NCI-H1092 (cell line): Measurements from ENCODE around the gene REELD1.

Experiments
- DNase-seq: peaks from one replicate; lab custom pipeline; 2025; lab: John Stamatoyannopoulos, UW

The REELD1 gene

GRCh38 chr4:146214238-146214637 is at the start of gene REELD1:
Gene REELD1 (plus strand): TSS chr4:146214538. CDS start chr4:146216953, 2,415 bp downstream.
- no peak for DNase-seq

DNA sequence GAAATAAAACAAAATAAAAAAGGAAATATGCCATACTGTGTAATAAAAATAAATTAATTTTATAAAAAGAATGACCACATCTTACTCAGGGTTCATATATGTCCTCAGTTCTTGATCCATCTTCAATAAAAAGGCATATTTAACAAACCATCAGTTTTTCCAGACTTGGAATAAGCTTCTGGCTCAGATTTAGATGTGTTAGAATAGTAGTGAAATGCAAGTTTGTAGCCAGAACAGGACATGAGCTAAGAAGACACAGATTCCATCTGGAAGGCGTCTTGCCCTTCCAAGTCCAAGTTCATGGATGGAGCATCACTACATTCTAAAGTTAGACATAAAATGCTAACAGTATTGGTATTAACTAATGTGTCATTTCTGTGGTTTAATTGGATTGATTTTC is 49.1 kb upstream of the REELD1 start:
- DNase-seq: no peak

- DNase-seq: no peak
Measured at GRCh38 chr4:146165840-146166239, 48.5 kb upstream of the REELD1 start.

- no peak for DNase-seq
Measured at GRCh38 chr4:146170149-146170548, 44.2 kb upstream of the REELD1 start.

- peak; percentile 82 for DNase-seq
Measured at GRCh38 chr4:146175541-146176453, 38.5 kb upstream of the REELD1 start, which contains the start of gene LSM6. Gene LSM6 (plus strand): TSS chr4:146175718. CDS start chr4:146182922, 7,204 bp downstream.

DNA sequence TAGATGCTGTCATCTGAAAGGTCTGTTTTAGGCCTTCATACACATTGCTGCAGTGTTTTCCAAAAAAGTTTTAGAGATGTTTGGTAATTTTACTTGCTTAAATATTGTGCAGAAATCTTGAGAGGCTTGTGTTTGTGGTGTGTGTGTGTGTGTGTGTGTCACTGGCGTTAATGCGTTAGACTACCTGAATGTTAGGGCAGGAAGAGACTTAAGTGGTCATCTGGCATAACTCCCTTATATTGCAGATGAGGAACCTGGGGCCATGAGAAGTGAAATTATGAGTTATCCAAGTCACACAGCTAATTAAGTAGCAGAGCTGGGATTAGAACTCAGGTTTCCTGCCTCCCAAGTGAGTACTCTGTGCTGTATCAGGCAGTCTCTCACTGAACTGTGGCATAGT is 37.4 kb upstream of the REELD1 start:
- no peak for DNase-seq

DNA sequence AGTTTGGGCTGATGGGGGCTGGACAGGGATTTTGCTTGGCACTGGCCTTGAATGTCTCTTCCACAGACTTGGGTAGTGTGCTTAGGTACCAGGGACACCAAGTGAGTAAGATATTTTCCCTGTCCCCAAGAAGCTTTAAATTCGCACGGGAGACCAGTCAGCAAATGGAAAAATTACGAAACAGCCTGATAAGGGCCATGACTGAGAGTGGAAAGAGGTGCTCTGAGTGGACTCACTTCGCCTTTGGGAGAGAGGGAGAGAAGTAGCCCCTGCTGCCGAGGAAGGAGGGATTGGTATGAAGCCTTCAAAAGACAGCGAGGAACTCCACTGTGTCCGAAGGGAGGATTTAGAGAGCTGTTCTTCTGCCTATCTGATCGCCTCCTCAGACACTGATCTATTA is 36.2 kb upstream of the REELD1 start:
- no peak for DNase-seq

- no peak for DNase-seq
Measured at GRCh38 chr4:146179784-146180370, 34.5 kb upstream of the REELD1 start.

DNA sequence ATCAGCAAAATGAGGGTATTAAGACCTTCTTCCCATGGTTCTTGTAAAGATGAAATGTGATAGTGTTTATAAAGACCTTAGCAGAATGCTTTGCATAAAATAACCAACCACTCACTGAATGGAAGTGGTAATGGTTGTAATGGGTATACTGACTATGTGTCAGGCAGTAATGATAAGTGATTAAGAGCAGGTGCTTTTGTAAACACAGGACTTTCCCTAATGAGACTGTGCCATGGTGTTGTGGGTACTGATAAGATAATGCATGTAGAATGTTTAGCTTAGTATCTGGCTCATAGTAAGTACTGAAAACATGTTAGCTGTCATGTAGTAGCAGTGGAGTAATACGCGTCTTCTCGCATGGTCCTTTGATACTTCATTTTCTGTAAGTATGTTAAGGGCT is 31.9 kb upstream of the REELD1 start:
- no peak for DNase-seq

GRCh38 chr4:146183209-146183608 is 31.1 kb upstream of the REELD1 start:
- no peak for DNase-seq

DNA sequence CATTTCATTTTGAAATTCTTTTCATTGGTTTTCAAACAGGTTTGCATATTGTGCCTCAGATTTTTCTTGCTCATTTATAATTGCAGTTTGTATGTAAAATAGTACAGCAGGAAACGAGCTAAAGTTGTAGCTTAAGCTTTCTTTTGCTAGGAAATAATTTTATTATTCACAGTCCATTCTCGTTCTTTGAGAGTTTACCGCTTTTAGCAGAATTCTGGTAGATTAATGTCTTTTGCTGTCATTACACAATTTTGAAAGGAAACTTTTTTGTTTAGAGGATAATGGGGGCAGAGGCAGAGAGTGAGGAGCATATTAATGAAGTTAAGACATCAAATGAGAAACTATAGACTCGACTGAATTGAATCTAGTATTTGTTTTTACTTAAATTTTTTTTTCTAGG is 28.3 kb upstream of the REELD1 start:
- no peak for DNase-seq

DNA sequence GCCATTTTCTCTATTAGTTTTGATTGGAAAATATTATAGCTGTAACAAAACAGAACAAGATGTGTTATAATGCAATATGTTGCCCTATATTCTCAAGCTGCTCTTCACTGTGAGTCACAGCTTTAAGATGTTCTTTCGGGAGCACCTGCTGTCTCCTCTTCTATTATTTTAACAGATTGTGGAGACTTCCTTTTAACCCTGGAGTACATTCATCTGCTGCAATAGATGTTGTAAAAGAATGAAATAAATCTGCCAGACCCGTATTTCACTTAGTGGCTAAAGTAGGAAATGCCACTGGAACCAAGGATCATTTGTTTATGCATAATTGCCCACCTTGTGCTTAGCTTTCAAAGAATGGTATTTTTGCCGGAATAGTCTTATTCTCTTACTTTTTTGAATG is 27.7 kb upstream of the REELD1 start:
- DNase-seq: no peak

DNA sequence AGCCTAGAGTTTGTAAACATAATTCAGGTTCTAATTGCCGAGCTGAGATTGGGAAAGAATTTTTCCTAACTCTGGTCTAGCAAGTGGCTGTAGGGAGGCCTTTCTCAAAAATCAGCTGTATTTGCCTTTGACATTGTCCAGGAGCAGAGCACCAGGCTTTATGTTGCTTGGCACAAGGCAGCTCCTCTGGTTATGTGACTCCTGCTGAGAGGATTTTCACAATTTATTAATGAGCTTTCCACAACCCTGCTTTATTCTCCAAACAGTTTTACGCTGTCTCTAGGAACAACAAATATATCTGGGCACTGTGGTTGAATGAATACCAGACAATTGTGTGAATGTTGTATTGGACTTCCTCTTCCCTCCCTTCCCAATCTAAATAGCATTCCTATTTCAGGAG is 23.9 kb upstream of the REELD1 start:
- no peak for DNase-seq

DNA sequence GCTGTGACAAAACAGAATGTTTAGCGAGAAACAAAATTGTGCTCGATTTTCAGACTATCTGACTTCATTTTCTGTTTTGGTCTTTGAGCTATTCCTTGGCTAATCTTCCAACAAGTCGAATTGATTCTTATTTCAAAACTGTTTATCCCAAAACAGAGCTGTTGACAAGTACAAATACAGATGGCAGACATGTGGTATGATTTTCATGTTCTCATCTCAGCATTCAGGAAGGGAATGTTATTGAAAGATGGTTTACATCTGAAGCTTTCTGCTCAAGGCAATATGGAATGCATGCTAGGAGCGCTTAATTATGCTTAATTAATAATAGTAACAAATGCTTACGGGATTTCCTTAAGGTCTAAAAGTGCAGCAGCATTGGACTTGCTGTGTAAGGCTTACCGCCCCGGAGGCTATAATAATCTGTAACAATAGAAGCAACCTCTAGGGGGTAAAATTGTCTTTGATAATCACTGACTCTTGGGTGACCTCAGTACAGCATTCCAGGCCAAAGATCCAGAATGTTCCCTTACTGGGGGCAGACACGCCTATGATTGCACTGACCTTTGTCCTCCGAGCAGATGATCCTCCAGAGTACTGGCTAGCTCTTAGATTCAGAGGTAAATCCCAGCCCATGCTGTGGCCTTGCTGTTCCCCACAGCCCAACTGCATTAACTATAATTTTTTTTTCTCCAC is 22.4 kb upstream of the REELD1 start:
- no peak for DNase-seq

GRCh38 chr4:146193628-146194027 is 20.7 kb upstream of the REELD1 start:
- DNase-seq: no peak

DNA sequence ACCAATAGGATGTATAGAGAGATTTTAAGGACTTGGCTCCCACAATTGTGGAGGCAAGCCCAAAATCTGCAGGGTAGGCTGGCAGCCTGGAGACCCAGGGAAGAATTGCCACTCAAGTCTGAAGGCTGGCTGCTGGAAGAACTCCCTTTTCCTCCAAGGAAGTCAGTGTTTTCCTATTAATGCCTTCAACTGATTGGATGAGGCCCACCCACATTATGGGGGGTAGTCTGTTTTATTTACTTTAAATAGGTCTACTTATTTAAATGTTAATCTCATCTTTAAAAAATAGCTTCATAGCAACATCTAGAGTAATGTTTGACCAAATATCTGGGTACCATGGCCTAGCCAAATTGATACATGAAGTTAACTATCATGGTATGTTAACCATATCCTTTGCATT is 20.1 kb upstream of the REELD1 start:
- DNase-seq: no peak

GRCh38 chr4:146202665-146203064 is 11.7 kb upstream of the REELD1 start:
- no peak for DNase-seq

DNA sequence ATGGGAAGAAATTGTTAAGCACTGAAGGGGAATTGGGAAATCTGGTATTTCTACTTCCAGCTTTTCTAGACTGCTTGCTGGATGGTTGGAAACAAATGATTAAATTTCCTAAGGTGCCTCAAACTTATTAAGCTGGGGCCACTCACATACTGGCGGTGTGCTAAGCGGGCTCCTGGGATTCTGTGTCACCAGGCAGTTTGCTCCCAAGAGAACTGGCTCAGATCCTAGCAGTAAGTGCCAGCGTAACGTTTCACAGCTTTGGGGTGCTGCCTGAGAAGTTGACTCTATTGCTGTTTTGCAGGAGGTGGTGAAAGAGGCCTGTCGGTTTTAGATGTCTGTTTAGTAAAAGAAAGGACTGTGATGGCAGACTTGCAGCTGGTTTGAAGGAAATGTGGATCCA is 6.9 kb upstream of the REELD1 start:
- DNase-seq: no peak

DNA sequence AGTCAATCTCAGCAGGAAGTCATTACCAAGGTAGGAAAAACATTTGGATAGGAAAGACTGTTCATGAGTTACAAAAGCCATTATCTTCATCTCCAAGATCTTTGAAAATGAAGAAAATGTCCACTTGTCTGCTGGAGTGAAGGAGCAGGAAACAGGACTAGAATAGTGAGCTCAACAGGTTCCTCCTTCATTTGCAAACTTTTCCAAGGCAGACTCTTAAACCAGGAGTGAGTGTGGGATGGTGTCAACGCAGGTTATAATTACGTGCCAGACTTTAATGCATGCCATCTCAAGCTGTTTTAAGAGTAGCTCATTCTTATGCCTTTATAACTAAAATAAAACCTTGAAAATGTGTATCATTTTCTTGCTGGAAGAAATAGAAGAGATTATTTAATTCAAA is 3.4 kb upstream of the REELD1 start:
- no peak for DNase-seq

DNA sequence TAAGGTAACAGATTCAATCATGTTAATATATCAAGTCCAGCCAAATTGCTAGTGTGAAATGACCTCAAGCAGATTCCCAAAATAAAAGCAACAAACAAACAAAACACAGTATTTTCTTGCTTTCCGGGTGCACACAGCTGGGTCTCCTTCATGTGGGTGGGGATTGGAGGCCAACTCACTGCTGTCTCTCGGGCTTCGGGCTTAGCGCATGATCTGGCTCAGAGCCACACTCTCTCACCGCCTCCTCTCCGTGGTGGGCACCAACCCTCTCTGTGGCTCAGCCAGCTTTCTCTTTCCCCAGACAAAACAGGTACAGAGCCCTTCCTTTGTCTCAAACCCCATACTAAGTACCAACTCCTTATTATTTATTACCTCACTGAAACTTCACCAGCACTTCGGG is 2.9 kb upstream of the REELD1 start:
- no peak for DNase-seq

- DNase-seq: no peak
Measured at GRCh38 chr4:146212781-146213180, 1.6 kb upstream of the REELD1 start.

DNA sequence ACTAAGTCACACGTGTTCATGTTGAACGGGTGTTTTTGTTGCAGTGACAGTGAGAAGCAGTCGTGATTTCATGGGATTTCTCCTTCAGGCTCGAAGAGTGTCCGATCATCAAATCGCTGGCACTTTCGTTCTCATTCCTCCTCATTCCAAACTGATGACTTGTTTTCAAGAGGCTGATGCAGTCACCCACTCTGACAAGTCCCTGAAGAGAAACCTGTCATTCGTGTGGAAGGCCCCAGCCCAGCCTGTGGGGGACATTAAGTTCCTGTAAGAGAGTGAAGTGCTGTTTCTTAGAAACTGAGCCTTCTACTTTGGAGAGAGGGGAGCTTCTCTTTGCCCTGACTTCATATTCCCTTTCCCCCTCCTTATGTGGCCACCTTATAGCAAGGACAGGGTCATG is 8.0 kb downstream of the REELD1 start:
- DNase-seq: no peak
